ENCODE data around the gene UPF1. TPM values are rescaled to one million over a fixed set of nuclear protein-coding genes. Genes with fewer than 3 reads are reported as not detected.
A peak's percentile ranks its signal among the peaks of the same experiment; 100 is the strongest.

The UPF1 gene
- total RNA-seq, 3 donors from 2014 or later = 59.8 to 83.6 (median 75.2) TPM

DNA sequence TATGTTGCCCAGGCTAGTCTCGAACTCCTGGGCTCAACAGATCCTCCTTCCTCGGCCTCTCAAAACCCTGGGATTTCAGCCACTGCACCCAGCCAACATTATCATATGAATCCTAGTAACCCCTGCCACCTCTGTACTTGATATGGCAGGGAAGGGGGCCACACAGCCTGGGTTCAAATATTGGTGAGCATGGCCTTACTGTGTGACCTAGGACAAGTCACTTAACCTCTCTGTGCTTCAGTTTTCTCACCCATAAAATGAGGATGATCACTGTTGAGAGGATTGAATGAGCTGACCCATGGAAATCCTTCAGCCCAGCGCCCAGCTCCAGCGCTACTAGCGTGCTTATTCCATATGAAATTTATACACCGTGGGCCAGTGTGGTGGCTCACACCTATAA is 37.1 kb upstream of the UPF1 start:
- TF ChIP-seq, protein P1, sequence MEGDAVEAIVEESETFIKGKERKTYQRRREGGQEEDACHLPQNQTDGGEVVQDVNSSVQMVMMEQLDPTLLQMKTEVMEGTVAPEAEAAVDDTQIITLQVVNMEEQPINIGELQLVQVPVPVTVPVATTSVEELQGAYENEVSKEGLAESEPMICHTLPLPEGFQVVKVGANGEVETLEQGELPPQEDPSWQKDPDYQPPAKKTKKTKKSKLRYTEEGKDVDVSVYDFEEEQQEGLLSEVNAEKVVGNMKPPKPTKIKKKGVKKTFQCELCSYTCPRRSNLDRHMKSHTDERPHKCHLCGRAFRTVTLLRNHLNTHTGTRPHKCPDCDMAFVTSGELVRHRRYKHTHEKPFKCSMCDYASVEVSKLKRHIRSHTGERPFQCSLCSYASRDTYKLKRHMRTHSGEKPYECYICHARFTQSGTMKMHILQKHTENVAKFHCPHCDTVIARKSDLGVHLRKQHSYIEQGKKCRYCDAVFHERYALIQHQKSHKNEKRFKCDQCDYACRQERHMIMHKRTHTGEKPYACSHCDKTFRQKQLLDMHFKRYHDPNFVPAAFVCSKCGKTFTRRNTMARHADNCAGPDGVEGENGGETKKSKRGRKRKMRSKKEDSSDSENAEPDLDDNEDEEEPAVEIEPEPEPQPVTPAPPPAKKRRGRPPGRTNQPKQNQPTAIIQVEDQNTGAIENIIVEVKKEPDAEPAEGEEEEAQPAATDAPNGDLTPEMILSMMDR (IDR thresholded peaks at IDR 0.05) = no peak
- TF ChIP-seq POLR2AphosphoS5 (IDR thresholded peaks at IDR 0.05) (no peak), POLR2A (IDR thresholded peaks at IDR 0.05) (no peak)
- Histone ChIP-seq H3K27ac (no peak overlapping the region), H3K36me3 (no peaks in the 10 kb centered on the region), H3K4me3 (no peak overlapping the region), H3K27me3 (peaks cover 3 to 29% of the 10 kb centered on the region in 2 donors), H3K4me1 (peaks cover 11 to 15% of the 10 kb centered on the region in 2 donors), H3K9me3 (no peaks in the 10 kb centered on the region)
- DNase-seq (ENCODE audit: low spot score in 2 of 2) = no peak
- intact Hi-C loops (cut with DNase I; ENCODE audit: low total_unique reads) = no loop called here

- intact Hi-C loops (cut with DNase I; ENCODE audit: low total_unique reads) = no loop called here
- peaks cover 4 to 7% of the 10 kb centered on the region in 2 donors for H3K4me1 ChIP-seq
- H3K9me3 ChIP-seq = no peaks in the 10 kb centered on the region
- no peak for TF ChIP-seq POLR2A (IDR thresholded peaks at IDR 0.05)
- TF ChIP-seq, protein P1 (IDR thresholded peaks at IDR 0.05) = no peak
- no peak for TF ChIP-seq POLR2AphosphoS5 (IDR thresholded peaks at IDR 0.05)
- no peaks in the 10 kb centered on the region for H3K36me3 ChIP-seq
- peaks cover 0 to 20% of the 10 kb centered on the region in 2 donors for H3K27me3 ChIP-seq
- H3K4me3 ChIP-seq = peak overlapping the region in 2 of 3 donors; percentile 15 to 37
- DNase-seq (ENCODE audit: low spot score in 2 of 2) = peak in 1 of 2 donors; percentile 55
- no peak overlapping the region for H3K27ac ChIP-seq
Observed at GRCh38 chr19:18795540-18795939, 36.2 kb upstream of the UPF1 start.

GRCh38 chr19:18796239-18796638 is 35.5 kb upstream of the UPF1 start:
- Histone ChIP-seq H3K9me3 (no peaks in the 10 kb centered on the region), H3K27ac (no peak overlapping the region), H3K27me3 (peaks cover 0 to 13% of the 10 kb centered on the region in 2 donors), H3K36me3 (no peaks in the 10 kb centered on the region), H3K4me1 (peaks cover 0 to 4% of the 10 kb centered on the region in 2 donors), H3K4me3 (no peak overlapping the region)
- no peak for TF ChIP-seq POLR2AphosphoS5 (IDR thresholded peaks at IDR 0.05)
- no peak for TF ChIP-seq POLR2A (IDR thresholded peaks at IDR 0.05)
- TF ChIP-seq, protein P1 (IDR thresholded peaks at IDR 0.05) = no peak
- DNase-seq (ENCODE audit: low spot score in 2 of 2) = no peak
- intact Hi-C loops (cut with DNase I; ENCODE audit: low total_unique reads) = no loop called here

DNA sequence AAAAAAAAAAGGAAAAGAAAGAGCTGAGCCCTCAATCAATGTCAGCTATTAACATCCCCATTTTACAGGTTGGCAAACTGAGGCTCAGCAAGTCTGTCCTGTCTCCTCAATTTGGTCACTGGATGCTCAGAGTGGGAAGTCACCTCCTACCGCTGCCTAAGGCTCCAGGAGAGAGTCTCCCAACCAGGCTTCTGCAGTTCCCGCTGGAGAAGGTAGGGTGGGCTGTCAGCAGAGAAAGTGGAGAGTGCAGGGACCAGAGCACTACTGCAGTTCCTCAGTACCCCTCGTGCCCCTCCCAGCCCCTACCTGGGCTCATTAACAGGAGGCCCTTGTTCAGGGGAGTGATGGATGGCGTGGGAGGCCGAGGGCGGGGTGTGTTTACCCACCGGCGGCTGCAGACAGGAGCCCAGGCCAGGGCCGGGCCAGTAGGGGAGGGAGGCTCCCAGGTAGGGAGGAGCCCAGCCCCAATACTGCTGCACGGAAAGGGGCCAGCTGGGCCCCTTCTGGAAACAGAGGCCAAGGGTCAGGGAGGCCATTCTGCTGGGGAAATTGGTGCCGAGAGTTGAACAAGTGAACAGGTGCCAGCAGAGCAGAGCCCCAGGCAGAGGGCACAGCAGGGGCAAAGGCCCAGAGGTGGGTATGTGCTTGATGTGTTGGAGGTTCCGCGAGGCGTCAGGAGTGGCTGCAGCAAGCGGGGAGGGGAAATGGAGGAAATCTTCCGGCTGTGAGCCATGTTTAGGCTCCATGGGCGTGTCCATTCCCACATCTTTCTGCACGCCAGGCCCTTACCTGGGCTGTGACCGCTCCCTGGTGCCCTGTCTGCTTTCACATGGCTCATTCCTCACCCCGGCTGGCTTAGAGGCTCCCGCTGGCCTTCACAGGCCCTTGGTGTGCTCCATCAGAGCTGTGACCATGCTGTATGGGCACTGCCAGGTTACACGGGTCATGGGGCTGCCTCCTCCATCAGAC is 33.1 kb upstream of the UPF1 start:
- intact Hi-C loops (cut with DNase I; ENCODE audit: low total_unique reads) = no loop called here
- peaks cover 0 to 4% of the 10 kb centered on the region in 2 donors for H3K4me1 ChIP-seq
- H3K27ac ChIP-seq = no peak overlapping the region
- no peaks in the 10 kb centered on the region for H3K36me3 ChIP-seq
- DNase-seq (ENCODE audit: low spot score in 2 of 2) = no peak
- TF ChIP-seq POLR2AphosphoS5 (IDR thresholded peaks at IDR 0.05) = no peak
- TF ChIP-seq, protein P1 (IDR thresholded peaks at IDR 0.05) = no peak
- no peak for TF ChIP-seq POLR2A (IDR thresholded peaks at IDR 0.05)
- H3K9me3 ChIP-seq = no peaks in the 10 kb centered on the region
- no peak overlapping the region for H3K4me3 ChIP-seq
- peaks cover 0 to 2% of the 10 kb centered on the region in 2 donors for H3K27me3 ChIP-seq

DNA sequence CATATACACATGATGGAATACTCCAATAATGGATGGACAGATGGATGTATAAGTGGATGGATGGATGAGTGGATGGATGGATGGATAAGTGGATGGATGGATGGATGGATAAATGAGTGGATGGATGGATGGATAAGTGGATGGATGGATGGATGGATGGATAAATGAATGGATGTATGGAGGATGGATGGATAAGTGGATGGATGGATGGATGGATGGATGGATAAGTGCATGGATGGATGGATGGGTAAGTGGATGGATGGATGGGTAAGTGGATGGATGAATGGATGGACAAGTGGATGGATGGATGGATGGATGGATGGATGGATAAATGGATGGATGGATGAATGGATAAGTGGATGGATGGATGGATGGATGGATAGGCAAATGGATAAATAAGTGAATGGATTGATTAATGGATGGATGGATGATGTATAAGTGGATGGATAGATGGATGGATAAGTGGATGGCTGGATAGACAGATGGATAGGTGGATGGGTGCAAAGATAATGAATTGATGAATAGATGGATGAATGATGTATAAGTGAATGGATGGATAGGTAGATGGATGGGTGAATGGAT is 32.3 kb upstream of the UPF1 start:
- Histone ChIP-seq H3K27ac (no peak overlapping the region), H3K36me3 (no peaks in the 10 kb centered on the region), H3K27me3 (no peaks in the 10 kb centered on the region), H3K4me1 (peaks cover 0 to 4% of the 10 kb centered on the region in 2 donors), H3K4me3 (no peak overlapping the region), H3K9me3 (no peaks in the 10 kb centered on the region)
- no peak for TF ChIP-seq POLR2AphosphoS5 (IDR thresholded peaks at IDR 0.05)
- no peak for TF ChIP-seq POLR2A (IDR thresholded peaks at IDR 0.05)
- intact Hi-C loops (cut with DNase I; ENCODE audit: low total_unique reads) = no loop called here
- DNase-seq (ENCODE audit: low spot score in 2 of 2) = no peak
